ENCODE results near the gene PDS5A.
A peak's percentile ranks its signal among the peaks of the same experiment; 100 is the strongest.
"Not testable (repeated sequence)": the region's sequence is repeated elsewhere in the genome, so short reads cannot be mapped to it uniquely, and the experiment has no call there.

PDS5A gene, protein sequence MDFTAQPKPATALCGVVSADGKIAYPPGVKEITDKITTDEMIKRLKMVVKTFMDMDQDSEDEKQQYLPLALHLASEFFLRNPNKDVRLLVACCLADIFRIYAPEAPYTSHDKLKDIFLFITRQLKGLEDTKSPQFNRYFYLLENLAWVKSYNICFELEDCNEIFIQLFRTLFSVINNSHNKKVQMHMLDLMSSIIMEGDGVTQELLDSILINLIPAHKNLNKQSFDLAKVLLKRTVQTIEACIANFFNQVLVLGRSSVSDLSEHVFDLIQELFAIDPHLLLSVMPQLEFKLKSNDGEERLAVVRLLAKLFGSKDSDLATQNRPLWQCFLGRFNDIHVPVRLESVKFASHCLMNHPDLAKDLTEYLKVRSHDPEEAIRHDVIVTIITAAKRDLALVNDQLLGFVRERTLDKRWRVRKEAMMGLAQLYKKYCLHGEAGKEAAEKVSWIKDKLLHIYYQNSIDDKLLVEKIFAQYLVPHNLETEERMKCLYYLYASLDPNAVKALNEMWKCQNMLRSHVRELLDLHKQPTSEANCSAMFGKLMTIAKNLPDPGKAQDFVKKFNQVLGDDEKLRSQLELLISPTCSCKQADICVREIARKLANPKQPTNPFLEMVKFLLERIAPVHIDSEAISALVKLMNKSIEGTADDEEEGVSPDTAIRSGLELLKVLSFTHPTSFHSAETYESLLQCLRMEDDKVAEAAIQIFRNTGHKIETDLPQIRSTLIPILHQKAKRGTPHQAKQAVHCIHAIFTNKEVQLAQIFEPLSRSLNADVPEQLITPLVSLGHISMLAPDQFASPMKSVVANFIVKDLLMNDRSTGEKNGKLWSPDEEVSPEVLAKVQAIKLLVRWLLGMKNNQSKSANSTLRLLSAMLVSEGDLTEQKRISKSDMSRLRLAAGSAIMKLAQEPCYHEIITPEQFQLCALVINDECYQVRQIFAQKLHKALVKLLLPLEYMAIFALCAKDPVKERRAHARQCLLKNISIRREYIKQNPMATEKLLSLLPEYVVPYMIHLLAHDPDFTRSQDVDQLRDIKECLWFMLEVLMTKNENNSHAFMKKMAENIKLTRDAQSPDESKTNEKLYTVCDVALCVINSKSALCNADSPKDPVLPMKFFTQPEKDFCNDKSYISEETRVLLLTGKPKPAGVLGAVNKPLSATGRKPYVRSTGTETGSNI (N-terminal part only)

GRCh38 chr4:39977489-39978377 is at the start of gene PDS5A:
Gene PDS5A, minus strand, starts transcription at chr4:39977911. Its CDS starts 1,334 bp downstream, at chr4:39976577.
- peaks cover 43% of the 10 kb centered on the region for H3K4me1 ChIP-seq (ENCODE audit: control insufficient read depth, low read length)
- no peaks in the 10 kb centered on the region for H3K27me3 ChIP-seq (ENCODE audit: control insufficient read depth, low read length)
- H3K79me2 ChIP-seq (ENCODE audit: control insufficient read depth, low read length), result peaks cover 50% of the 10 kb centered on the region
- H3F3A ChIP-seq (ENCODE audit: control insufficient read depth, insufficient read depth), result no peaks in the 10 kb centered on the region
- no peaks in the 10 kb centered on the region for H3K9me3 ChIP-seq (ENCODE audit: control insufficient read depth, insufficient read depth, low read length)
- H3K4me2 ChIP-seq (ENCODE audit: low read length), result peak within 1 kb of the TSS; percentile 88
- peaks cover 39% of the 10 kb centered on the region for H3K36me3 ChIP-seq (ENCODE audit: control insufficient read depth, low read length)
- H3K9me2 ChIP-seq (replicated peaks; ENCODE audit: control insufficient read depth, low read length), result no peaks in the 10 kb centered on the region
- peak within 1 kb of the TSS; percentile 86 for H3K27ac ChIP-seq (ENCODE audit: low read depth, low read length)
- peak within 1 kb of the TSS; percentile 83 for H3K4me3 ChIP-seq (ENCODE audit: low read length)
- no peak for TF ChIP-seq EZH2phosphoT487 (IDR thresholded peaks at IDR 0.05; ENCODE audit: borderline replicate concordance, low read length)
- TF ChIP-seq, protein P1, sequence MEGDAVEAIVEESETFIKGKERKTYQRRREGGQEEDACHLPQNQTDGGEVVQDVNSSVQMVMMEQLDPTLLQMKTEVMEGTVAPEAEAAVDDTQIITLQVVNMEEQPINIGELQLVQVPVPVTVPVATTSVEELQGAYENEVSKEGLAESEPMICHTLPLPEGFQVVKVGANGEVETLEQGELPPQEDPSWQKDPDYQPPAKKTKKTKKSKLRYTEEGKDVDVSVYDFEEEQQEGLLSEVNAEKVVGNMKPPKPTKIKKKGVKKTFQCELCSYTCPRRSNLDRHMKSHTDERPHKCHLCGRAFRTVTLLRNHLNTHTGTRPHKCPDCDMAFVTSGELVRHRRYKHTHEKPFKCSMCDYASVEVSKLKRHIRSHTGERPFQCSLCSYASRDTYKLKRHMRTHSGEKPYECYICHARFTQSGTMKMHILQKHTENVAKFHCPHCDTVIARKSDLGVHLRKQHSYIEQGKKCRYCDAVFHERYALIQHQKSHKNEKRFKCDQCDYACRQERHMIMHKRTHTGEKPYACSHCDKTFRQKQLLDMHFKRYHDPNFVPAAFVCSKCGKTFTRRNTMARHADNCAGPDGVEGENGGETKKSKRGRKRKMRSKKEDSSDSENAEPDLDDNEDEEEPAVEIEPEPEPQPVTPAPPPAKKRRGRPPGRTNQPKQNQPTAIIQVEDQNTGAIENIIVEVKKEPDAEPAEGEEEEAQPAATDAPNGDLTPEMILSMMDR (IDR thresholded peaks at IDR 0.05; ENCODE audit: low read depth, low read length, poor library complexity, severe bottlenecking), result peak; percentile 77
- peaks cover 16% of the 10 kb centered on the region; the same call in 1 of the 2 replicates for H4K20me1 ChIP-seq (ENCODE audit: control insufficient read depth, insufficient read depth, low read depth, low read length)

DNA sequence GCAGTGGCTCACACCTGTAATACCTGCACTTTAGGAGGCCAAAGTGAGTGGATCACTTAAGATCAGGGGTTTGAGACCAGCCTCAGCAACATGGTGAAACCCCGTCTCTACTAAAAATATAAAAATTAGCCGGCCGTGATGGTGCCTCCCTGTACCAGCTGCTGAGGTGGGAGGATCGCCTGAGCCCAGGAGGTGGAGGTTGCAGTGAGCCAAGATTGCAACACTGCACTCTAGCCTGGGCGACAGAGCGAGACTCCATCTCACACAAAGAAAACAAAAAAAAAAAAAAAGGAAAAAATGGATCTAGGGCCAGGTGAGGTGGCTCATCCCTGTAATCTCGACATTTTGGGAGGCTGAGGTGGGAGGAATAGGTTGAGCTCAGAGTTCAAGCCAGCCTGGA is 46.3 kb upstream of the PDS5A start:
- H3K9me2 ChIP-seq (replicated peaks; ENCODE audit: control insufficient read depth, low read length); H3K4me1 ChIP-seq (ENCODE audit: control insufficient read depth, low read length); H3K4me2 ChIP-seq (ENCODE audit: low read length); H3K4me3 ChIP-seq (ENCODE audit: low read length); H3K27me3 ChIP-seq (ENCODE audit: control insufficient read depth, low read length); H4K20me1 ChIP-seq (ENCODE audit: control insufficient read depth, insufficient read depth, low read depth, low read length); H3K79me2 ChIP-seq (ENCODE audit: control insufficient read depth, low read length); H3K36me3 ChIP-seq (ENCODE audit: control insufficient read depth, low read length); H3K27ac ChIP-seq (ENCODE audit: low read depth, low read length); H3K9me3 ChIP-seq (ENCODE audit: control insufficient read depth, insufficient read depth, low read length); H3F3A ChIP-seq (ENCODE audit: control insufficient read depth, insufficient read depth): not testable (repeated sequence)

GRCh38 chr4:40021116-40021515 is 43.4 kb upstream of the PDS5A start:
- not testable (repeated sequence) for H3K4me3 ChIP-seq (ENCODE audit: low read length); H3F3A ChIP-seq (ENCODE audit: control insufficient read depth, insufficient read depth); H3K4me2 ChIP-seq (ENCODE audit: low read length); H3K36me3 ChIP-seq (ENCODE audit: control insufficient read depth, low read length); H3K27ac ChIP-seq (ENCODE audit: low read depth, low read length); H3K9me3 ChIP-seq (ENCODE audit: control insufficient read depth, insufficient read depth, low read length); H3K27me3 ChIP-seq (ENCODE audit: control insufficient read depth, low read length); H4K20me1 ChIP-seq (ENCODE audit: control insufficient read depth, insufficient read depth, low read depth, low read length); H3K4me1 ChIP-seq (ENCODE audit: control insufficient read depth, low read length); H3K9me2 ChIP-seq (replicated peaks; ENCODE audit: control insufficient read depth, low read length); H3K79me2 ChIP-seq (ENCODE audit: control insufficient read depth, low read length)

GRCh38 chr4:40020221-40020620 is 42.5 kb upstream of the PDS5A start:
- Histone ChIP-seq H4K20me1 (ENCODE audit: control insufficient read depth, insufficient read depth, low read depth, low read length) (no peaks in the 10 kb centered on the region), H3K9me2 (replicated peaks; ENCODE audit: control insufficient read depth, low read length) (no peaks in the 10 kb centered on the region), H3K27me3 (ENCODE audit: control insufficient read depth, low read length) (no peaks in the 10 kb centered on the region), H3K79me2 (ENCODE audit: control insufficient read depth, low read length) (no peaks in the 10 kb centered on the region), H3K36me3 (ENCODE audit: control insufficient read depth, low read length) (no peaks in the 10 kb centered on the region), H3K4me3 (ENCODE audit: low read length) (no peak overlapping the region), H3K4me1 (ENCODE audit: control insufficient read depth, low read length) (no peaks in the 10 kb centered on the region), H3K4me2 (ENCODE audit: low read length) (no peak overlapping the region), H3K27ac (ENCODE audit: low read depth, low read length) (no peak overlapping the region), H3K9me3 (ENCODE audit: control insufficient read depth, insufficient read depth, low read length) (no peaks in the 10 kb centered on the region), H3F3A (ENCODE audit: control insufficient read depth, insufficient read depth) (no peaks in the 10 kb centered on the region)
- TF ChIP-seq, protein P1 (IDR thresholded peaks at IDR 0.05; ENCODE audit: low read depth, low read length, poor library complexity, severe bottlenecking), result no peak
- no peak for TF ChIP-seq EZH2phosphoT487 (IDR thresholded peaks at IDR 0.05; ENCODE audit: borderline replicate concordance, low read length)
